GM19239 (cell line): ENCODE data around the gene GPBP1.
"Not testable (repeated sequence)": the region's sequence is repeated elsewhere in the genome, so short reads cannot be mapped to it uniquely, and the experiment has no call there.

ENCODE experiments used
- DNase-seq: peaks from one replicate; pipeline ENCODE4 v3.0.0; 2011; ENCODE audit warnings: low spot score; ENCODE audit not compliant: insufficient read length
- FAIRE-seq: peaks from 2 replicates; lab custom pipeline; 2011; peaks lifted over from hg19 to GRCh38; lab: Jason Lieb, UNC

Gene GPBP1

DNA sequence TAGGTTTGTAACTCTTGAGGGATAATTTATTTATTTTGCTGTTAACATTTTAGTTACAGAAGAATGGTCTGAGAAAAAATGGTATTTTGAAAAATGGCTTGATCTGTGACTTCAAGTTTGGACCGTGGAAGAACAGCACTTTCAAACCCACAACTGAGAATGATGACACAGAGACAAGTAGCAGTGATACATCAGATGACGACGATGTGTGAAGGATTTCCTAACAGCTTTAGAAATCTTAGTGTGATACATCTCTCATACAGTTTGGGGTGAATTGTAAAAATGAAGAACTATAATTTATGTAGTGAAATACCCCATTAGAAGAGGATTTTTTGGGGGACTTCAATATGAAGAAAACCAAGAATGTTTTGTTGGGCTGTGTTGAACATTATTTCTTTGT lies 88.7 kb downstream of the GPBP1 start:
- no peak for DNase-seq
- no peak for FAIRE-seq

DNA sequence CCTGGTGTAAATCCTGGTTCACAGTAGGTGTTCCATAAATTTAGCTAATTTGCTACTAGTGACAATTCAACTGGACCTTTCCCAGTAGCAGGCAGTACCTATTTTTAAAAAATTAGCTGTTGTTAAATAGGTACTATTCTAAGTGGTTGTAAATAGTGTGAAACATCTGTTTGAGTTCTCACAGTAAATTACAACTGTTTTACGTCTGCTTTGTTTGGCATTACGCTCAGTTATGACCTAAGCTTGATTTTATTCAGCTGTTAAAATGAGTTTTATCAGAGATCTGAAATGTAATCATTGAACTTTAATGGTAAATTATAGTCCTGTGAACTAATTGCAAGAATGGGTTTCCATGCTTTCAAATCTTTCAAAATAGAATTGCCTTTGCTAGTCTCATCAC lies 93.9 kb downstream of the GPBP1 start:
- no peak for FAIRE-seq
- no peak for DNase-seq

DNA sequence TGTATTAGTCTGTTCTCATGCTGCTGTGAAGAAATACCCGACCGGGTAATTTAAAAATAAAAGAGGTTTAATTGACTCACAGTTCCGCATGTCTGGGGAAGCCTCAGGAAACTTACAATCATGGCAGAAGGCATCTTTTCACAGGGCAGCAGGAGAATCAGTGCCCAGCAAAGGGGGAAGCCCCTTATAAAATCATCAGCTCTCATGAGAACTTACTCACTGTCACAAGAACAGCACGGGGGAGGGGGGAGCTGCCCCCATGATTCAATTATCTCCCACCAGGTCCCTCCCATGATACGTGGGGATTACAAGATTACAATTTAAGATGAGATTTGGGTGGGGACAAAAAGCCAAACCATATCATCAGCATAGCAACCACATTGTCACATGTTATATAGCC lies 102.5 kb downstream of the GPBP1 start:
- no peak for FAIRE-seq
- DNase-seq, result no peak

- FAIRE-seq, result no peak
- DNase-seq, result no peak
Observed at GRCh38 chr5:57277085-57277484, 103.2 kb downstream of the GPBP1 start.

DNA sequence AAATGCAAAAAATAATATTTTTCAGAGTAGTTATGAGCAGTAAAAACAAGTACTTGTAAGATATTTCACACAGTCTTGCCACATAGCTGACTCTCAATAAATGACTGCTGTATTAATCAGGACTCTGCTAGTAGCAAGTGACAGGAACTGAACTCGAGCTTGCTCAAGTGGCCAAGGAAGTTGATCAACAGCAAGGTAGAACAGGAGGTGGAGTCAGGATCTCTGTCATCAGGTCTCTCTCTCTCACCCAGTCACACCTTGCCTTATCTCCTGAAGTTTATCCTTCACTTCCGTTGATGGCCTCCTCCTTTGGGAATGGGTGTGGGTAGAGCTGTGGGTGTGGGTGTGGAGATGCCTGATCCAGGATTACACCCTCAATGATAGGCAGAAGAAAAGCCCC lies 107.0 kb downstream of the GPBP1 start:
- DNase-seq, result no peak
- no peak for FAIRE-seq

GRCh38 chr5:57285084-57285483 lies 111.2 kb downstream of the GPBP1 start:
- not testable (repeated sequence) for FAIRE-seq, DNase-seq

DNA sequence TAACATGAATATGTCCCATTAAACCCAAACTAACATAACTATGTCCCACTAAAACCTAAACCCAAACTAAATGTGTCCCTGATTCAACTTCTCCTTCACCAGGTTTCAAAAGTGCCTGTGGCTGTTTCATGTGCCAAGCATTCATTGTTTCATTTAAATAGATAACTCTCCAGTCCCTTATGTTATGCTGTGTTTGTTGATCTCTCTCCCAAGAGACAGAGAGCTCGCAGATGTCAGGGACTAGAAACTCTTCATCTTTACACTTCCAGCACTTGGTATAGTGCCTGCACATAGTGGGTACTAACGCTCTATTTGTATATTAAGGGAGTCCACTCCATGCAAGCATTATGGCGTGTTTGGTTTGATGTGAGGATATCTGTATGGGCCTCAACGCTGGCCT lies 118.0 kb downstream of the GPBP1 start:
- DNase-seq (no peak), FAIRE-seq (no peak)

DNA sequence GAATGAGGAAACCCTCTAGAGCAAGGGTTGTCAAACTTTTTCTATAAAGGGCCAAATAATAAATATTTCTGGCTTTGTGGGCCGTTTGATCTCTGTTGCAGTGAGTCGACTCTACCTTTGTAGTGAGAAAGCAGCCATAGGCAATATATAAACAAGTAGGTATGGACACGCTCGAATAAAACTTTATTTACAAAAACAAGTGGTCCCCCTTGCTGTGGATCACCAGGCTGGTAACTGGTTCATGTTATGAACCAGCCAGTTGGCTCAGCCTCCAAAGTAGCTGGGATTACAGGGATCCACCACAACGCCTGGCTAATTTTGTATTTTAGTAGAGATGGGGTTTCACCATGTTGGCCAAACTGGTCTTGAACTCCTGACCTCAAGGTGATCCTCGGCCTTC lies 118.5 kb downstream of the GPBP1 start:
- FAIRE-seq (no peak), DNase-seq (no peak)

DNA sequence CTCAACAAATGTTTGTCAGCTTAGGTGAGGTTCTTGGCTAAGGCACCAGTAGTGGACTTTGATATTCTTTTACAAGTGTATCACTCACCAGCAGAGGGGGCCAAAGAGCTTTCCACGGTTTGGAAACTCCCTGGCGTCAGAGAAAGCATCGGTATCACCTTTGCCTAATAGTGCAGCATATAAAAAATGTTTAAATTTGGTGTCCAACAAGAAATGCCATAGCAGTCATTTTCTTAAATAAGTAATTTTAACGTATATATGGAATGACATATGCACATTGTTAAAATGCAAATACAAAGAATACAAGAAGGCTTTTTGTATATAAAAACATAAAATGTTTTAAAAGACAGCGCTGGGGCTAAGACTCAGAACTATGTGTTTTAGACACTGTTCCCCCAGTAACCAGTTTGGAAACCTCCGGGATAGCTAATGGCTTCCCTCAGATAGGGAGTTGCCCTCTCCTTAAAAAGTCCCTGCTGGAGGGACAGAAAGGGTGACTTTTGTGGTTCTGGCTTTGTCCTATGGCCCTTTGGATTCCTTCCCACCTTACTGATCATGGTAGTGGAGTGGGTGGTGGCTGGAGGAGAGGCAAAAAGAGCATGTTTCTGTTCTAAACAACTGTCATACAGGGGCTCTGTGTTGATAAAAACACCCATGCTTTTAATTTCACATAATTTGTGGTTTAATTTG lies 124.6 kb downstream of the GPBP1 start:
- FAIRE-seq (peak; percentile 89), DNase-seq (peak; percentile 35)

GRCh38 chr5:57298985-57299491 lies 125.2 kb downstream of the GPBP1 start:
- FAIRE-seq, result peak; percentile 88

GRCh38 chr5:57299986-57300385 lies 126.1 kb downstream of the GPBP1 start:
- DNase-seq (no peak), FAIRE-seq (no peak)

More at GRCh38 chr5:57298985-57299491, 125.2 kb downstream of the GPBP1 start:
- DNase-seq, result peak; percentile 13

GRCh38 chr5:57302164-57302563 lies 128.3 kb downstream of the GPBP1 start:
- FAIRE-seq (no peak), DNase-seq (no peak)

DNA sequence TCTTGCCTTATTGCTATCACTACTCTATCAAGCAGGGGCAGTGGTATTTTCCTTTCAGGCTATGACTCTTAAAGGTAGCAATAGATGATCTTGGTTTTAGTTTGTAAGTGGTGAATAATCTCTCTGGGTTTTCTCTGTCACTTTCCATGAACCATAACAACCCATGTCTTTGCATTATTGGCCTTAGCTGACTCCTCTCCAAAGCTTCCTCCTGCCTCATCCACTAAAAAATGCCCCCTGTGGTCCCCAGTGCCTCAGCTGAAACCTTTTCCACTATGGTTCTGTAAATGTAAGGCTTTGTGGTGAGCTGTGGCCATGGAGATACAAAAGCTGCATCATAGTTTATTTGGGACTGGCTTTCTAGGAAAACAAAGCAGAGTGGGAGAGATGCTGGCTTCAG lies 128.8 kb downstream of the GPBP1 start:
- DNase-seq (no peak), FAIRE-seq (no peak)

DNA sequence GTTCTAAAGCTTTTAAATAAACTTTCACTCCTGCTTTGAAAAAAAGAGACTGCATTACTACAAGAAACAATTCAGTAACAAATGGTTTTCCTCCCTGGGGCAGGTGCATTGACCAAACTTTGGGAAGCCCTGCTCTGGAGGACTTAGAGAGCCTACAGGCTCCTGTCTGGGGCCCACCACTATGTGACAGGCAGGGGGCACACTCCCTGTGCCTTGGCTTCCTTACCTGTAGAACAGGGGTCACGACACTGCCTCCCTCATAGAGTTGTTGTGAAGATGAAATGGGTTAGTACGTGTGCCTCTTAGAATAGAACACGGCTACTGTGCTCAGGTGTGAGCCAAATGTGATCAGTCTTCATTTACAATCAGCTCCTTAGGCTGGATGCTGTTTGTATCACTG lies 130.1 kb downstream of the GPBP1 start:
- no peak for FAIRE-seq
- no peak for DNase-seq

DNA sequence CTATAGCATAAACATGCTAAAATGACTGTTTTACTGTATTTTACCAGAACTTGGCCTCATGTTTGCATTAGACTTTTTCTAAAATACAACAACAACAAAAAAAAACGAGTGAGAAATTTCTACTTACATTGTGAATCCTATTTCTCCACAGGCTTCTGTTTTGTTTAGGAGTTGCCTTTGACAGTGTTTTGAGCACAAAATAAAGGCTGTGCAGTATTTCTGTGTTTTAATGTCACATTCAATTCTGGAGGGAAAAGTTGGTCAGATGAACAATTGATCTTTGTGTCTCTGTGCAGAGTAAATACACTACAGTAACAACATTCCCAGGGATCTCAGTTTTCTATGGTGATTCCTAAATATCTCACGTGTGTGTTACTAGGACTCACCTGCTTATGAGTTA lies 131.1 kb downstream of the GPBP1 start:
- DNase-seq (no peak), FAIRE-seq (no peak)

DNA sequence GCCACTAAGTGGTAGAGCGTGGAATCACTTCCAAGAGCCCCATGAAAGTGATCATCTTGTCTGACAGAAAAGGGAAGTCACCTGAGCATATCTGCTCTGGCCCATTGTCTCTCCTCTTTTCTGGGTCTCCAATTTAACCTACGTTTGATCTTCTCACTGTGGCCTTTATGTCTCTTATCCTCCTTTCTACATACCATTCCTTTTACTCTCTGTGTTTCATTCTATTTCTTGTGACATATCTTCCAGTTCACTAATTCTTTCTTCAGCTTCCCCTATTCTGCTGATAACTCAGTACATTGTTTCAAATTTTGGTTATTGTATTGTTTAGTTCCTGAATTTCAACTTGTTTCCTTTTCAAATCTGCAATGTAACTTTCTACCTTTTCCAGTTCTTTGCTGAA lies 132.5 kb downstream of the GPBP1 start:
- DNase-seq, result no peak
- no peak for FAIRE-seq

GRCh38 chr5:57307516-57307915 lies 133.7 kb downstream of the GPBP1 start:
- FAIRE-seq, result no peak
- DNase-seq, result no peak

DNA sequence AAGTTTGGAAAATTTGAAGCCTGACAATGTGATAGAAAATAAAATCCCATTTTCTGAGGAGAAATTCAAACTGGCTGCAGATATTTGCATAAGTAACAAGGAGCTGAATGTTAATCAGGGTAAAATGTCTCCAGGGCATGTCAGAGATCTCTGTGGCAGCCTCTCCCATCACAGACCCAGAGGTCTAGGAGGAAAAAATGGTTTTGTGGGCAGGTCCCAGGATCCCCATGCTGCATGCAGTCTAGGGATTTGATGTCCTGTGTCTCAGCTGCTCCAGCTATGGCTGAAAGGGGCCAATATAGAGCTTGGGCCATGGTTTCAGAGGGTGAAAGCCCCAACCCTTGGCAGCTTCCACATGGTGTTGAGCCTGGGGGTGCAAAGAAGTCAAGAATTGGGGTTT lies 135.2 kb downstream of the GPBP1 start:
- not testable (repeated sequence) for DNase-seq, FAIRE-seq

- DNase-seq (no peak), FAIRE-seq (no peak)
Observed at GRCh38 chr5:57311251-57311650, 137.4 kb downstream of the GPBP1 start.

GRCh38 chr5:57311921-57312735 lies 138.3 kb downstream of the GPBP1 start:
- DNase-seq (no peak), FAIRE-seq (no peak)

DNA sequence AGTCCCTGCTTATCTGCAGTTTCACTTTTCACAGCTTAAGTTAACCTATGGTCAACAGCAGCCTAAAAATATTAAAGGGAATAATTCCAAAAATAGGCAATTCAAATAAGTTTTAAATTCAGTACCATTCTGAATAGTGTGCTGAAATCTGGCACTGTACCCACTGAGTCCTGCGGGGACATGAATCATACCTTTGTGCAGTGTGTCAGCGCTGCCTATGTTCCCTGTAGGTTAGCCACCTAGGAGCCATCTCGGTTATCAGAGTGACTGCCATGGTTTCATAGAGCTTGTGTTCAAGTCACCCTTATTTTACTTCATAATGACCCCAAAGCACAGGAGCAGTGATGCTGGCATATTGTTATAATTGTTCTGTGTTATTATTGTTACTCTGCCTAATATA lies 139.9 kb downstream of the GPBP1 start:
- FAIRE-seq (no peak), DNase-seq (no peak)
